ENCODE measurements around the gene ARHGEF19.

DNA sequence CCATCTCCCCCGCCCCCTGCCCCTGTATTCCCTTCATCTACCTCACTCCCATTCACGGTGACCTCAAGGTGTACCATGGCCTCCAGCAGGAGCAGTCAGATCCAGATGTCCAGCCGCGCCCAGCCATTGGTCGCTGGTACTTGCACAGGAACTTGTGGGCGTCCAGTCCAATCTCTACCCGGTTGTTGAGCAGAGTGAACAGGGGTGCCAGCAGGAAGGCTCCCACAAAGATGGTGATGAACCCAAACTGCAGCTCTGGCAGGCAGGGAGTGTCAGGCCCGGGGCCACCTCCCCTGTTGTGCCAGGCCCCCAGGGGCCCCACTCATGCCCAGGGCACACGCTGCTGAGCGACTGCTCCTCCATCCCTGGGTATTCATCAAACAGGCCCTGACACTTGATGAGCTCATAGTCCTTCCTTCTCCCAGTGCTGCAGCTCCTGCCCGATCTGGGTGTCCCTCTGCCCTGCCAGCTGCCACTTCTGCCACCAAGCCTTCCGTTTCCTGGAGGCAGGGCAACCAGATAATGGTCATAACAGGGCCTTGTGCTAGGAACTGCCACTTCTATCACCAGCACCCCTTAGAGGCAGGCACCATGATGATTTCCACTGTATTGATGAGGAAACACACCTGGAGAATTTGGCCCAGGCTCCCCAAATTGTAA lies 5.7 kb upstream of the ARHGEF19 start:
- TF ChIP-seq, protein P1, sequence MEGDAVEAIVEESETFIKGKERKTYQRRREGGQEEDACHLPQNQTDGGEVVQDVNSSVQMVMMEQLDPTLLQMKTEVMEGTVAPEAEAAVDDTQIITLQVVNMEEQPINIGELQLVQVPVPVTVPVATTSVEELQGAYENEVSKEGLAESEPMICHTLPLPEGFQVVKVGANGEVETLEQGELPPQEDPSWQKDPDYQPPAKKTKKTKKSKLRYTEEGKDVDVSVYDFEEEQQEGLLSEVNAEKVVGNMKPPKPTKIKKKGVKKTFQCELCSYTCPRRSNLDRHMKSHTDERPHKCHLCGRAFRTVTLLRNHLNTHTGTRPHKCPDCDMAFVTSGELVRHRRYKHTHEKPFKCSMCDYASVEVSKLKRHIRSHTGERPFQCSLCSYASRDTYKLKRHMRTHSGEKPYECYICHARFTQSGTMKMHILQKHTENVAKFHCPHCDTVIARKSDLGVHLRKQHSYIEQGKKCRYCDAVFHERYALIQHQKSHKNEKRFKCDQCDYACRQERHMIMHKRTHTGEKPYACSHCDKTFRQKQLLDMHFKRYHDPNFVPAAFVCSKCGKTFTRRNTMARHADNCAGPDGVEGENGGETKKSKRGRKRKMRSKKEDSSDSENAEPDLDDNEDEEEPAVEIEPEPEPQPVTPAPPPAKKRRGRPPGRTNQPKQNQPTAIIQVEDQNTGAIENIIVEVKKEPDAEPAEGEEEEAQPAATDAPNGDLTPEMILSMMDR (IDR thresholded peaks at IDR 0.05): no peak
- TF ChIP-seq SIN3A (IDR thresholded peaks at IDR 0.05; ENCODE audit: borderline replicate concordance, insufficient read depth, low read depth, low read length): no peak
- TF ChIP-seq, protein P2, sequence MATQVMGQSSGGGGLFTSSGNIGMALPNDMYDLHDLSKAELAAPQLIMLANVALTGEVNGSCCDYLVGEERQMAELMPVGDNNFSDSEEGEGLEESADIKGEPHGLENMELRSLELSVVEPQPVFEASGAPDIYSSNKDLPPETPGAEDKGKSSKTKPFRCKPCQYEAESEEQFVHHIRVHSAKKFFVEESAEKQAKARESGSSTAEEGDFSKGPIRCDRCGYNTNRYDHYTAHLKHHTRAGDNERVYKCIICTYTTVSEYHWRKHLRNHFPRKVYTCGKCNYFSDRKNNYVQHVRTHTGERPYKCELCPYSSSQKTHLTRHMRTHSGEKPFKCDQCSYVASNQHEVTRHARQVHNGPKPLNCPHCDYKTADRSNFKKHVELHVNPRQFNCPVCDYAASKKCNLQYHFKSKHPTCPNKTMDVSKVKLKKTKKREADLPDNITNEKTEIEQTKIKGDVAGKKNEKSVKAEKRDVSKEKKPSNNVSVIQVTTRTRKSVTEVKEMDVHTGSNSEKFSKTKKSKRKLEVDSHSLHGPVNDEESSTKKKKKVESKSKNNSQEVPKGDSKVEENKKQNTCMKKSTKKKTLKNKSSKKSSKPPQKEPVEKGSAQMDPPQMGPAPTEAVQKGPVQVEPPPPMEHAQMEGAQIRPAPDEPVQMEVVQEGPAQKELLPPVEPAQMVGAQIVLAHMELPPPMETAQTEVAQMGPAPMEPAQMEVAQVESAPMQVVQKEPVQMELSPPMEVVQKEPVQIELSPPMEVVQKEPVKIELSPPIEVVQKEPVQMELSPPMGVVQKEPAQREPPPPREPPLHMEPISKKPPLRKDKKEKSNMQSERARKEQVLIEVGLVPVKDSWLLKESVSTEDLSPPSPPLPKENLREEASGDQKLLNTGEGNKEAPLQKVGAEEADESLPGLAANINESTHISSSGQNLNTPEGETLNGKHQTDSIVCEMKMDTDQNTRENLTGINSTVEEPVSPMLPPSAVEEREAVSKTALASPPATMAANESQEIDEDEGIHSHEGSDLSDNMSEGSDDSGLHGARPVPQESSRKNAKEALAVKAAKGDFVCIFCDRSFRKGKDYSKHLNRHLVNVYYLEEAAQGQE (IDR thresholded peaks at IDR 0.05; ENCODE audit: insufficient read depth in 1 of 2, low read depth in 2 of 2, low read length in 1 of 2): no peak

All from Panc1 (cell line).